Germinal center (tissue), 1 donor: ENCODE data around the gene ERC1.

ENCODE experiments used
- DNase-seq: peaks from one replicate; pipeline ENCODE4 v3.0.0; 2012; ENCODE audit warnings: mixed read lengths, low spot score

The ERC1 gene

DNA sequence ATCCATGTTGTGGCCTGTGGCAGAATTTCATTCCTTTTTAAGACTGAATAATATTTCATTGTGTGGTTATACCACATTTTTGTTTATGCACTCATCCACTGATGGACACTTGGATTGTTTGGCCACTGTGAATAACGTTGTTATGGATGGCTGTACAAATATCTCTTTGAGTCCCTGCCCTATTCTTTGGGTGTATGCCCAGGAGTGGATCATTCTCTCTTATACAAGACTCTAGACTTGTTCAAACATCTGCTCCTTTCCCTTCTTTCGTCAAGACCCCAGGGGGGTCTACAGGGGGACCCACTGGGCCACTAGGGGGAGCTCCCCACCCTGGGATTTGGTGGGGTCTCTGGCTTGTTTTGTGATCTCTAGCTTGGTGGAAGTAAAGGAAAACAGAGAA, 526.0 kb downstream of the ERC1 start:
- no peak for DNase-seq

DNA sequence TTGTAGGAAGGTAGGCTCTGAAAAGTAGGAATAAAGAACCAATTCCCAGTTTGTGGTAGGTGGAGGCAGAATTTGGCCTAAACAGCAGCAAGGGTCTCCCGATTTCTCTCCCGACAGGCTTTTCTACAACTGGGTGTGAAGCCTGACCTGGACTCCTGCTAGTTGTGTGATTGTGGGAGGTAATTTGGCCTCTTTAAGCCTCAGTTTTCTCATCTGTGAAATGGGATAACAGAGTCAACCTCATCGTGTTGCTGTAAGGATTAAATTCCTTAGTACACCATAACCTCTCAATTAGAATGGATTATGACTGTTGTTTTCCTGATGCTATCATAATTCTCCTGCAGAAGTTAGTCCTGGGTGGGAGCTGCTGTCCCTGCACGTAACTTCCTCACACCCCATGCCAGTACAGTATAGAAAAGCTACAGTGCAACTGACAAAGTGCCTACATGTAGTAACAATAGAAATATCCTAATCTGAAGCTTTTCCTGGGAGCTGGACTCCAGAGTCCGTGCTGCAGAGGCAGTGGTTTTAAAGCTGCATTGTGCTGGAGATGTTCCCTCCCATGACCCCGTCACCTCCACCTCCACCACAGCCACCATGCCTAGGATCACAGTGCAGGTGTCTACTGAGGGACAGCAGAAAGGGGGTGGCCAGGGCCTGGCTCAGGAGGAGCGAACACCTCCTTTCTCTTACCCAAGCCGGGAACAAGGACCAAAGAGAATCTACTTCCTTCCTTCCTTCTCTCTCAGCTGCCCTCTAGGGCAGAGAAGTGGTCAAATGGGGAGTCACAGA, 526.9 kb downstream of the ERC1 start:
- DNase-seq: no peak

DNA sequence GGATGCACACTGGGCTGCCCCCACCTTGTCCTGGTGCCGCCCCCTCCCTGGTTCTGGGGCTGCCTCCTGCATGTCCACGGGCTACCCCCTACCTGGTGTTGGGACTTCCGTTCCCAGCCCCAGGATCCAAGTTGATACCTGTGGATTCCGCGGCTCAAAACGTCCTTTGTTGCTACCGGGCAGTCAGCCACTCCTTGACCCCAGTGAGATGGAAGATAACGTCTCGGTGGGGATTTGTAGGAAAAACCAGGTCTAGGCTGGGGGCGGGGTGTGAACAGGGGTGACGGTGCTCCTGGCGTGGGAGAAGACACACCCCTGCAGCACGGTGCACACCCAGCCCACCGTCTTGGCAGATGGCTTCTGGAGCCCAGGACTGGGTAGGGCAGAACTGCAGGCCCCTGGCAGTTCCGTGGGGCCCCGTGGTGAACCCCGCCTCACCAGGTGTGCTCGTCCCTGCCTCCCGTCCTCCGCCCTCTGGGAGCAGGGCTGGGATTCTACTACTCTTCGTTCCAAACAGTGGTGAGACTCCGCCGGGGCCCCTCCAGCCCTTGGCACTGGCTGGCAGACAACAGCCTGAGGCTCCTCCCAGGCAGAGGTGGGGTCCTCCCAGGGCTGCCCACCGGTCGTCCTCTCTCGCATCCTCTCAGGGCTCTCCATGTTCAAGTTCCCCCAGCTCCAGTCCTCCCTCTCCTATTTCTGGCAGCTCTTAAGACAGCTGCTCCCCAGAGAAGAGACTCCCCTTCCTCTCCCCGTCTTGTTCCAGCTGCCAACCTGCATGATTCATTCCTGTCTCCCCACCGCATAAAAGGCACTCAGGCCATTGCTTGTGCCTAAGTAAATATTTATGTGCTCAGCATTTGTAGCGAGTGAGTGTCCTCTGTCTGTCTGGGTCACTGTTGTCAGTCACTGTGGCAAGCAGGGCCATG, 527.8 kb downstream of the ERC1 start:
- no peak for DNase-seq

DNA sequence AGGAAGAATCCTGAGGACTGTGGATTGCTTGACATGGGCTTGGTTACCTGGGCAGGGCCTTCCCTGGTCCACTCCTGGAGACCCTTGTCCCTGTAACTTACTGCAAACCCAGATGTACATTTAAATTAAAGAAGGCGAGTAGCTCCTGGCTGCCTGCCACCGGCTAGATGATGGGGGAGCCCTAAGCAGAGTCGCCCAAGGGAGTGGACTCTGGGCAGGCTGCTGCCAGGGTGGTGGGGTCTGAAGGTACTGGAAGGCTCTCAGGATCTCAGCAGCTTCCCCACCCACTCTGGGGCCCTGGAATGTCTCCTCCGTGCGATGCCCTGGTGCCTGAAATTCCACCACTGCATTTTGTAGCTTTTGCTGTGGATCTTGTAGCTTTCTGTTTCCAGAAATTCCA, 528.6 kb downstream of the ERC1 start:
- DNase-seq: no peak

DNA sequence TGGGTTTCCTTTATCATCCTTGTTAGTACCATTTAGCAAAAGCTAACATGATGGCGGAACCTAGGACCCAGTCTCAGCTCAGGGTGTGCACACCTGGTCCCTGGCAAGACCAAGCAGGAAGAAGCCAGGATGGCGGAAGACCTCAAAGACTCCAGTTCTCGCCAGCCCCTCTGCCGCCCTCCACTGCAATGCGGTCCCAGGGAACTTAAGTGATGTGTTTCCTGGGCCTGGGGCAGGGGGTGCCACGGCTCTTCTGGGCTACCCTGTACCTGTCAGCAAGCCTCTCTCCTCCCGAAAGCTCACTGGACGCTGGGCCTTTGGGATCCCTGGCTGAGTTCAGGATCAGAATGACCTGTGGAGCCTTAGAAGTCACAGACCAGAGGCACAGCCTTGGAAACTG, 532.0 kb downstream of the ERC1 start:
- DNase-seq: no peak

DNA sequence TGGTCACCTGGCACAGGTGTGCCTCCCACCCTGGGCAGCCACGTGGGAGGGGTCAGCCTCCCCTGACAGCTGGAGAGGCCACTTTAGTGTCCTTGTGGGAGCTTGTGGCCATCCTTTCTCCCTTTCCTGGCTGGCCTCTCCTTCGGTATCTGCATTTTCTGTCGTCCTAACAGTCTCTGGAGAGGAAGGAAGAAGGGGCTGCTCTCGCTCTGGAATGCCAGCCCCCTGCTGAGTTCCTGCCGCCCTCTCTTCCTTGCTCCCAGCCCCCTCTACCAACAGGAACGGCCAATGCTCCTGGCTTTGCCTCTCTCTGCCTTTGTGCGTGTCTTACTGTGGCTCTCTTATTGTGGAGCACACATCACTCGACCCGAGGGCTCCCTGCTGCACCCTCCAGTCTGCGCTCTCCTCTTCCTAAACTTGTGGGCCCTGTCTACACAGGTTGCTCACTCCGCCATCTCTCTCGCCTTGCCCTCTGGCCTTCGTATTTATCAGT, 532.6 kb downstream of the ERC1 start:
- DNase-seq: no peak

DNA sequence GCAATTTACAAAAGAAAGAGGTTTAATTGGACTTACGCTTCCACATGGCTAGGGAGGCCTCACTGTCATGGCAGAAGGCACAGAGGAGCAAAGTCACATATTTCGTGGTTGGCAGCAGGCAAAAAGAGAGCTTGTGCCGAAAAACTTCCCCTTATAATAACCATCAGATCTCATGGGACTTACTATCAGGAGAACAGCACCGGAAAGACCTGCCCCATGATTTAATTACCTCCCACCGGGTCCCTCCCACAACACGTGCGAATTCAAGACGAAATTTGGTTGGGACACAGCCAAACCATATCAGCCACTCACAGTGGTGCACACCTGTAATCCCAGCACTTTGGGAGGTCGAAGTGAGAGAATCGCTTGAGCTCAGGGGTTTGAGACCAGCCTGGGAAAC, 534.8 kb downstream of the ERC1 start:
- DNase-seq: no peak

DNA sequence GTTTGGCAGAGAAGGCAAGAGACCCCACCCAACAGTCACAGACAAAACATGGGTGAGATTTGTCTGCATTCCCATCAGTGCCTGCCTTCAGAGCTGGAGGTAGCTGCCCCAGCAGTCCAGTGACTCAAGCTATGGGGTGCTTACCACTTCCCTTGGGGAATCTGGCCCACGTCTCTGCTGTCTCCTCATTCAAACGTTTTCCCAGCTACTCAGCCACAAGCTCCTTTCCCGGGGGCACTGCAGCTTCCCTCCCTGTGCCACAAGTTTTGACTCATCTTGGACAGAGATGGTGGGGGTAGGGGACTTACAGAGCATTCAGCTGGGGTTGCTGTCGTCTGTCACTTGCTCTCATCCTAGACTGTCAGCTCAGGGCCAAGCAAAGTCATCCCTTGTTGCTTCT, 536.8 kb downstream of the ERC1 start:
- DNase-seq: no peak

DNA sequence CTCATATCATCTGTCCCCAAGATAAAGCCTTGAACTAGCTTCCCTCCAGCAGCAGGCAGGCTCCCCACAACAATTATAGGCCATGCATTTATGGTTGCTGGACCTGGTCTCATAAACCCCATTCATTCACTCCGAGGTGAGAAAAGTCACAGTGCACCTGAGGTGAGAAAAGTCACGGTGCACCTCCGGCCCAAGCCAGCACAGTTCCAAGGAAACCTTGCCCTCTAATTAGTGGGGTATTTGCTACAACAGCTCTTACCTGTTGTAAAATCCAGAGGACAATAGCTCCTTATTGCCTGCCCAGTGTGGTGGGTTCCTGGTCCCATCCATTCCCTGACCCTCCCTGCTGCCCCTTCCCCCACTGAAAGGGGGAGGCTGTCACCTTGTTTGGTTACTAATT, 537.8 kb downstream of the ERC1 start:
- no peak for DNase-seq

DNA sequence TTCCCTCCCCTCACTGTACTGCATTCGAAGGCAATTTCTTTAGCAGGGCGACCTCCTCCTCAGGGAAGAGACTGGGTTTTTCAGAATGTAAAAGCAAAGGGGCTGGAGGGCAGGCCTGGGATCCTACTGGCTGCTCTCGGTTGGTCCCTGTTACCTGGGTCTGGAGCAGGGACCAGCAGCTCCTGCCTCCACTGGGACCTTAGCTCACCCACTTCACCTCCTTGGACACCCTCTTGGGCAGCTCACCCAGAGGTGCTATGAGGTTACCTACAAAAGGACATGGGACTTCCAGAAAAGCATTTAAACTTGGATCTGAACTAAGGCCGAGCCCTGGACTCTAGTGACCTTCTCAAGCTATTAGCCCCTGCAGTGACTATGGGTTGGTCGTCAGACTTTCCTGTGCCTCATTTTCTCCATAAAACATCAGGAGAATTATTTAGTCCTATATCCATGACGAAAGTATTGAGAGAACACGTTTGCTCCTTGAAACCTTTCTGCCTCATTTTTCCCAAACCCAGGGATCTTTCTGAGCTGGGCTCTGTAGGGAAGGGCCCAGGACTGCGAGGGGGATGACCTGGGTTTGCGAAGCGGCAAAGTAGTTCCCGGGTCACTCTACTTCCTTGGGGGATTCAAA, 538.3 kb downstream of the ERC1 start:
- no peak for DNase-seq

DNA sequence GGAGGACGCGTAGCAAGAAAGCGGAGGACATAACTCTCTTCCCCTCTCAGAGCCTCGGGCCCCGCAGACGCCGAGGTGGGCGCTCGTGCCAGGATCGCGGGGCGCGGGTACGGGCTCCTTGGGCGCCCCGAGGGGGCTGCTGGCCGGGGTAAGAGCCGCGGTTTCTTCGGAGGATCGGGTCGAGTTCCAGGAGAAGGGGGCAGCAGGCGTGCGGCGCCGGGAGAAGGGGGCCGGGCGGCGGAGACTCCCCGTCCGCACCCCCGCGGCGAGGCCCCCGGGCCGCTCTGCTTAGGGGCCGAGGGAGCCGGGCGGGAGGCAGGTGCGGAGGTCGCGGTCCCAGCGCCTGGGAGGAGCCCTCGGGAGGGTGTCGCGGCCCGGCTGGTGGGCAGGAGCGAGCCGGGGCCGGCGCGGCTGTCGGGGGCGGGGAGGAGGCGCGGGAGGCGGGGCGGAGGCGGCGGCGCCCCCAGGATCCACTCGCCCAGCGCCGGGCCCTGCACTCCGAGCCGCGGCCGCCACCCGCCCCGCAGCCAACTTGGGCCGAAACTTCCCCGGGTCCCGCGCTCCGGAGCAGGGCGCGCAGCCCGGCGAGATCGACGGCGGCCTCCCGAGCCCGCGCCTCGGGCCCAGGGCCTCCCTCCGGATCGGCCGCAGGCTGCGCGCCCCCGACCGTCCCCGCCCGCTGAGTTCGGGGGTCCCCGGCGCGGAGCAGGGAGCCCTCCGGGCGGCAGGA, 539.0 kb downstream of the ERC1 start:
- DNase-seq: peak; percentile 42

DNA sequence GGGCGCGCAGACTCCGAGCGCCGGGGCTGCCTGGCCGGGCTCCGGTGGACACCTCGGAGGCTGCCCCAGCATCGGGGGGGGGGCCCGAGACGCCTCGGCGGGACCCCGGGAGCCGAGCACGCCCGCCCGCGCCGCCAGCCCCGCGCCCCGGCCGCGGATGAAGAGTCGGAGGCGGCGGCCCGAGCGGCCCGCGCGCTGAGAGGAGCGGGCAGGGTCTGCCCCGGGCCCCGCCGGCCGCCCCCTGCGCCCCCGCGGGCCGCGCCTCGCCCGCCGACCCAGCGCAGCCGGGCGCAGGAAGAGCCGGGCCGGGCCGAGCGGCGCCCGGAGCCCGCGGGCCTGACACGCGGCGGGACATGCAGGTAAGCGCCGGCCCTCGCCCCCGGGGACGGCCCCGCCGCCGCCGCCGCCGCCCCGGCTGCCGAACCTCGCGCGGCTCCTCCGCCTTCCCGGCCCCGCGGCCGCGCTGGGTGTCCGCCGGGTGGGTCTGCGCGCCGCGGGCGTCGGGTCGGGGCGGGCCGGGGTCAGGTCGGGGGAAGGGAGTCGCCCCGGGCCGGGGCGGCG, 539.6 kb downstream of the ERC1 start:
- DNase-seq: peak; percentile 46

DNA sequence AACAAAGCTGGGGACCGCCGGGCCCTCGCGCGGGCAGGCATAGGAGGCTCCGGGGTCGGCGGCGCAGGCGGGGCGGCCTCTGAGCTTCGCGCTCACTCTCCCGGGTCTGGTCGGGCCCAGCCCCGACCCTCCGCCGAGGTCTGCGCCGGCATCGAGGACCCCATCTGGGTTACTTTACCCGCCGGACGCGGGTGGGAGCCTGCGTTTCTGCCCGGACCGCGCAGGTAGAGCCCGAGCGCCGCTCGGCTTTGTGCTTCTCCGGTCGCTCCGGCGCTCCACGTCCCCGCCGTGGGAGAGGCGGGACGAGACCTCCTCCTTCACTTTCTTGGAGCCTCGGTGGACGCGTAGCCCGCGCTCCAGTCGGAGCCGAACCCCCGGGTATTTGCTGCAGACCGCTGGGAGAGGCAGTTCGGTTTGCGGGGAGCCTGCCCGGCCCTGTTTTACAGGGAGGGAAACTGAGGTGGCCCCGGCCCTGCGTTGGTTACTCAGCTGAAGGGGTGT, 540.2 kb downstream of the ERC1 start:
- peak; percentile 37 for DNase-seq

DNA sequence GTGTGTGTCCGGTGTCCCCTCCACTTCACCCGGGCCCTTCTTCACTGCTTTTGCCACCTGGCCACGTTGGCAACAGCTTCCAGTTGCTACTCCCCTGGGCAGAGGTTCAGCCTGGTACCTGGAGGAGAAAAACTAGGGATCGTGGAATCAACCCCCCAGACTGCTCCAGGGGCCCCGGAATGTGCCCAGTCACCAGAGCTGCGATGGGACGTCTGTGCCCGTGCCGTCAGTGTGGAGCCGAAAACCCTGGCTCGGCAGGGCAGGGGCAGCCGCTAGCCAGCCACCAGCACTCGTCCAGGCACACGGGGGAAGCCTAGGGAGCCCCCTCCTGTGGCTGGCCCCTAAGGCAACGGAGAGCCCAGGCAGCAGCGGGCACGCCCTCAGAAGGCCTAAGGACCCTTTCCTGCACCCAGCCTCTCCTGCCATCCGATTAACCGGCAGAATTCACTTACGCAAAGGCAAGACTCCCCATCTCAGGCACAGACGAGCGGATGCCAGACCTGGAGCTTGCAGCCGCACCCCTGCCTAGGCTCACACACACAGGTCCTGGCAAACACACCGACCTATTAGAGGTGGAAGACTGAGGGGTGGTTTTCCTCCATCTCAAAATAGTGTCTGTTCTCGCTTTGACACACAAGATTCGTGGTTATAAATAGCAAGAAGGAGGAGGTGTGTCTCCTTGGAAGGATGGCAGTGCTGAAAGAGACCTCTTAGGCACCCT, 540.8 kb downstream of the ERC1 start:
- no peak for DNase-seq

DNA sequence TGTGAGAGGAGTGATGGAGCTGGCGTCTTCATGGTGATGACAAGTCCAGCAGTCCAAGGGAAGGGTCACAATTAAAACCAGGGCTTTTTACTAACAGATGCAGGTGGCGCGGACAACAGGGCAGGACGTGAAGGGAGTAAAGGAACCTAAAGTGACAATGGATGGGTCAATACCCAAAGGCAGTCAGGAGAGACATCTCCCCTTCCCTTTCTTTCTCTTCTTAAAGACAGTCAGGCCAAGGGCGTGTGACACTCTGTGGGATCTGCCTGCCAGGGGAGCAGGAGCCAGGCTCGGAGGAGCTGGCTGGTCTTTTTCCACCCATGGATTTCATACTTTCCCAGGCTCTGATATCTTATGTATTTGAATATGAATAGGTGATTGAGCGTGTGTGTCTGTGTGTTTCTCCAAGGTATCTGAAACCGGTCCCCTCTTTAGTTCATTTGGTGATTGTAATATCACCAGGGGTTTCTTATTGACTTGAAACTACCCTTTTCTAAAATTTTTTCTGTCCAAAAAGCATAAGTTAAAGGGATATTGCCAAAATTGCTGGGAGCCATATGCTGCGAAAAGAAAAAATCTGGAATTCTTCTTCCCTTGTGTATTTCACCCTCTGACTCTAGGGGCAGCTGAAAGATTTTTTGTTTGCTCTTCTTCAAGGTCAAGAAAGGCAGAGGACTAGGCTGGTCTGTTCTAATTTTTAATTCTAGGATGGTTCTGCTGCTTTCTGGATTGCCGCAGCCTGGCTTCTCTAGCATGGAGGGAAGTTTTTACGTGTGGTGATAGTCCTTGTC, 541.5 kb downstream of the ERC1 start:
- no peak for DNase-seq

DNA sequence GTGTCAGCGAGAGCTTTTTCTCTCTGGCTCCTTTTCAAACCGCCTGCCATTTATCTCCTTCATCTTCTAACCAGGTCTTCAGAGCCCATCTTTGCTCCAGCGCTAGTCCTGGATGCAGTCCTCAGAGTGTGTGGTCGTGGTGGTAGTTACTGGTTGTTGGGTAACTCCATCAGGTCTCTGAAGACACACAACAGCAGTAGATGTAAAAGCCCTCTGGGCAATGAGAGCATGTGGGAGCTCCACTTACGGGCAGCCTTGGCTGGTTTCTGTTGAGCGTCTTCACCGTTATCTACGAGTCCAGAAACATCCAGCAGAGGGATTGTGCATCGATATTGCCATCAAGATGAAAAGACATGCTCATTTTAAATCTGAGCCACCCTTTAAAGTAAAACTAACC, 542.2 kb downstream of the ERC1 start:
- DNase-seq: peak; percentile 49

DNA sequence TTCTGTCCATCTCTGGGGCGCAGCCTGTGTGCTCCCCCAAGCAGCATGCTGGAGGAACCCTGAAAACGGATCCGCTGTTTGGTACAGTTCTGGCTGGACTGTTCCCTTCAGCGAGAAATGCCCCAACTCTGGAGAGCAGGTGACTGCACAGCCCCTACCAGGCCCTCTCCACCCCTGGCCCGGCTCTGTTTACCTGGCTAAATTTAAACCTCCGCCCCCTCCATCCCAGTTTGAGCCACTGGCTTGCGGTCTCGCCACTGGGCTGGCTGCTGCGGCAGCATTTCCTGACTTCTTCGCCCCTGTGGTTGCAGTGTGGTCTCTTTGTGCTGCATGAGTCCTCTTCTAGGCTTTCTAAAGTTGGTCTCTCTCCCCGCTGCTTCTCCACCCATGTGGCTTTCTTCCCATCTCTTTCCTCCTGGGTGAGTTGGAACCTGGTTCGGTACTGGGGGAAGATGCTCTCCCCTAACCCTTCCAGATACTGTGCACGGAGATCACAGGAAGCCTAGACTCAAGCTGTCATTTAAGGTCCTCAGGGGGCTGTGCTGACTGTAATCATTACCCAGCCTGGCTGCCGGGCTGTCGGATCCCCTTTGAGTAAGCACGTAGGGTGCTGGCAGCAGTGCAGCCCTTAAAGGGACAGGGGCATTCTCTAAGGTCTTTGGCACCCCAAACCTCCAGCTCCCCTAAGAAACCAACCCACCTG, 542.7 kb downstream of the ERC1 start:
- peak; percentile 41 for DNase-seq

DNA sequence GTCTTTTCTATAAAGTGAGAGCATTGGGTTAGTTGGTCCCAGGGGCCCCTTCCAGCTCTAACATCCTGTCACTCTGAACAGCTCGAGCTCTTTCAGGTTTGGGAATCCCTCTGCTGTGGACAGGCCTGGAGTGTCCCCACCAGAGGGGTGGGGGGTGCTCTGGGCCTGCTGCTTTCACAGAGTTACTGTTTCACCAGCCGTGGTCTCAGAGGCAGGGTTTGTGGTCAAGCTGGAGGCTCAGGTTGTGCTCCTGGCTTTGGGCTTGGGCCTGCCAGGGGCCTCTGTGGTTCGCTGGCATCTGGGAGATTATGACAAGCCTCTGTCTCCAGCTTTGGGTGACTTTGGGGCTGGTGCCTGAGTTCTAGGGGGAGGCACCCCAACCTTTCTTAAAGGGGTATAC, 543.7 kb downstream of the ERC1 start:
- no peak for DNase-seq

DNA sequence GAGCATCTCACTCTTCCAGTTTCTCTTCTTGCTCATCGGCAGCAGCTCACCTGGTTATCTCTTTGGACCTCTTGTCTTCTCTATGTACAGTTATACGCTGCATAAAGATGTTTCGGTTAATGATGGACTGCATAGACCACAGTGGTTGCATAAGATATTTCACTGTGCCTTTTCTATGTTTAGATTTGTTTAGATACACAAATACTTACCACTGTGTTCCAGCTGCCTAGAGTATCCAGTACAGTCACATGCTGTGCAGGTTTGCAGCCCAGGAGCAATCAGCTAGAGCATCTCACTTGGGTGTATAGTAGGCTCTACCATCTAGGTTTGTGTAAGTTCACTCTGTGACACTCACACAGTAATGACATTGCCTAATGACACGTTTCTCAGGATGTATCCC, 545.8 kb downstream of the ERC1 start:
- DNase-seq: no peak
